Thyroid gland (tissue), 4 donors: Measurements from ENCODE around the gene UBE2D2.

Source experiments
- POLR2A ChIP-seq, 2 donors: fragments of 450-650 bp; IDR thresholded peaks; one replicate each; pipeline ENCODE4 v1.6.1; 2017; ENCODE audit warnings: antibody characterized with exemption in 2 of 2, mild to moderate bottlenecking in 2 of 2, moderate library complexity in 1 of 2
- TF ChIP-seq, protein P1 (sequence below), 6 experiments: fragments of 200-600 bp in 3 of 6; fragments of 450-650 bp in 3 of 6; sonication (generic) in 3 of 6; IDR thresholded peaks; one replicate each; pipeline ENCODE4 v1.5.1; 2016 to 2019; ENCODE audit warnings: antibody characterized with exemption in 6 of 6, mild to moderate bottlenecking in 2 of 6, inconsistent platforms in 1 of 6, moderate library complexity in 1 of 6

DNA sequence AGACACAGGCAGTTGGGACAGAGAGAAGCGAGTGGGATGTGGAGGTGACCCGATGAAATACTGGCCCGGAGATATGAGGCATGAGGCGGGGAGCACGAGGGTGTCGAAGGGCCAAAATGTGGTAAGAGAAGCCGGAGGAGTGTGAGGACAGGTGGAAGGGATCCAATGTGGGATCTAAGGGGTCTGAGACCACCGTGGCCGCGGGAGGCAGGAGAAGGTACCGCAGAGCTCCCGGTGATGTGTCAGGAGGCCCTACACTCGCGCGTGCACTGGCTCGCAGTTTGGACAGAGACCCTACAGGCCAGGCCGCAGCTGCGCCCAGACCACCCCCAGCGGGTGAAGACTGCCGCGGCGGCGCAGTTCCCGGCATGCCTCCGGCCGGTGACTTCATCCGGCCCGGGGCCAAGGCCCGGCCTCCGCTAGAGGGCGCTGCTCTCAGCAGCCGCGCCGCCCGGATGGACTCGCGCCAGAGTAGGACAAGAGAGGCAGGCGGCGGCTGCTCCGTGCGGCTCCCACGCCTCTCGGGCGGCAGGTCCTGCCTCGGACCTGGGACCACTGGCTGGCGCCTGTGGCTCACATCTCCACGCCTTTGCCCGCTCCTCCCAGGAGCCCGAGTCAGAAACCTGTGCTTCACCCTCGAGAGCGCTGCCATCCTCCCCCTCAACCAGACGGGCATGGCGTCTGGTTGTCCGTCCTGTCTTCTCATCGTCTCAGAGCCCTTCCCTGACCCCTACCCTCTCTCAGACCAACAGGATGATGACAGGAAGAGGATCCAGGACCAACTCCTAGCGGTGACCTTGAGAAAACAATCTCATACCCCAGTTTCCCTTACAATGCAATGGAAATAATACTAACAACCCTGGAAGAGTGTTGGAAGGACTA is 43.2 kb upstream of the UBE2D2 start:
- TF ChIP-seq, protein P1, sequence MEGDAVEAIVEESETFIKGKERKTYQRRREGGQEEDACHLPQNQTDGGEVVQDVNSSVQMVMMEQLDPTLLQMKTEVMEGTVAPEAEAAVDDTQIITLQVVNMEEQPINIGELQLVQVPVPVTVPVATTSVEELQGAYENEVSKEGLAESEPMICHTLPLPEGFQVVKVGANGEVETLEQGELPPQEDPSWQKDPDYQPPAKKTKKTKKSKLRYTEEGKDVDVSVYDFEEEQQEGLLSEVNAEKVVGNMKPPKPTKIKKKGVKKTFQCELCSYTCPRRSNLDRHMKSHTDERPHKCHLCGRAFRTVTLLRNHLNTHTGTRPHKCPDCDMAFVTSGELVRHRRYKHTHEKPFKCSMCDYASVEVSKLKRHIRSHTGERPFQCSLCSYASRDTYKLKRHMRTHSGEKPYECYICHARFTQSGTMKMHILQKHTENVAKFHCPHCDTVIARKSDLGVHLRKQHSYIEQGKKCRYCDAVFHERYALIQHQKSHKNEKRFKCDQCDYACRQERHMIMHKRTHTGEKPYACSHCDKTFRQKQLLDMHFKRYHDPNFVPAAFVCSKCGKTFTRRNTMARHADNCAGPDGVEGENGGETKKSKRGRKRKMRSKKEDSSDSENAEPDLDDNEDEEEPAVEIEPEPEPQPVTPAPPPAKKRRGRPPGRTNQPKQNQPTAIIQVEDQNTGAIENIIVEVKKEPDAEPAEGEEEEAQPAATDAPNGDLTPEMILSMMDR (IDR thresholded peaks at IDR 0.05): peak; percentile 72 to 99 (median 97)
- TF ChIP-seq POLR2A (IDR thresholded peaks at IDR 0.05): peak in 1 of 2 donors; percentile 58
